ENCODE measurements around the gene TRPM2. TPM values are rescaled to one million over a fixed set of nuclear protein-coding genes. Genes with fewer than 3 reads are reported as not detected.

TRPM2 gene
- polyA plus RNA-seq, 4 donors = 0.55 to 1.5 (median 0.77) TPM

- no peak for DNase-seq (ENCODE audit: low read depth in 4 of 4, low spot score in 3 of 4)
Measured at GRCh38 chr21:44455524-44456213, 102.2 kb downstream of the TRPM2 start.

DNA sequence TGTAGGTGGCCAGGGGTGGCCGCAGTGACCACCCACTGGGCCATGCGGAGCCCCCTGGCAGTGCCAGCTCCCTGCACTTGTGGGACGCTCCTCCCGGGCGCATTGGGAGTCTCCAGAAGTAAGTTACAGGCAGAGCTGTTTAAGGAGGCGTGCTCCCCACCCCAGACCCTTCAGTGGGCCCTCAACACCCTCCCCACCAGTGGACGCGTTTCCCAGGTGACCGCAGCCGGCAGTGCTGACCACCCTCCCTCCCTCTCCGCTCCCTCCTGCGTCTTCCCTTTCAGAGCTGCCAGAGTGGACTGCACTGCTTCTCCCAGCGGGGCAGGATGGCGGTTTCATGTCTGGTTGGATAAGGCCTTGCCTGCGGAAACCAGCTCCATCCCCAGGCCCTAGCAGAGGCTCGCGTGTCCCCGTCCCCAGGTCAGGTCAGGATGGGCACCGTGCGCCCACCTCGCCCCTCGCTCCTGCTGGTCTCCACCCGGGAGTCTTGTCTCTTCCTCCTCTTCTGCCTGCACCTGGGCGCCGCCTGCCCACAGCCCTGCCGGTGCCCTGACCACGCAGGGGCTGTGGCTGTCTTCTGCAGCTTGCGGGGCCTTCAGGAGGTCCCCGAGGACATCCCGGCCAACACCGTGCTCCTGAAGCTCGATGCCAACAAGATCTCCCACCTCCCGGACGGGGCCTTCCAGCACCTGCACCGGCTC lies 102.9 kb downstream of the TRPM2 start:
- DNase-seq (ENCODE audit: low read depth in 4 of 4, low spot score in 3 of 4) = no peak

DNA sequence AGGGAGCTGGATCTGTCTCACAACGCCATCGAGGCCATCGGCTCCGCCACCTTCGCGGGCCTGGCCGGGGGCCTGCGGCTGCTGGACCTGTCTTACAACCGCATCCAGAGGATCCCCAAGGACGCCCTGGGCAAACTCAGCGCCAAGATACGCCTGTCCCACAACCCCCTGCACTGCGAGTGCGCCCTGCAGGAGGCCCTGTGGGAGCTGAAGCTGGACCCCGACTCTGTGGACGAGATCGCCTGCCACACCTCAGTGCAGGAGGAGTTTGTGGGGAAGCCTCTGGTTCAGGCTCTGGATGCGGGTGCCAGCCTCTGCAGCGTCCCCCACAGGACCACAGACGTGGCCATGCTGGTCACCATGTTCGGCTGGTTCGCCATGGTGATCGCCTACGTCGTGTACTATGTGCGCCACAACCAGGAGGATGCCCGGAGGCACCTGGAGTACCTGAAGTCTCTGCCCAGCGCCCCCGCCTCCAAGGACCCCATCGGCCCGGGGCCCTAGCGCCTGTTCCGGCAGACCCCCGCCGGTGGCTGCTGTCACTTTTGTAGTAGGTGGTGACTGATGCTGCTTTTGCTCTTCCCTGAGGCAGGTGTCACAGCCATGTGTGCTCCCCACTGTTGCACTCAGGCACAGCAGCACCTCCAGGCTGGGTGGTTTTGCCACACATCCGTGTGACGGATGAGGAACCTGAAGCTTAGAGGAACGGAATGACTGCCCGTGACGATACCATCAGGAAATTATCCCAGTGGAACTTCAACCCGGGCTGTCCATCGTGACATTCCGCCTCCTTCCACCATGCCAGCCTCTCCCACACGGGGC lies 103.7 kb downstream of the TRPM2 start:
- DNase-seq (ENCODE audit: low read depth in 4 of 4, low spot score in 3 of 4) = no peak

GRCh38 chr21:44458971-44459711 lies 105.7 kb downstream of the TRPM2 start:
- no peak for DNase-seq (ENCODE audit: low read depth in 4 of 4, low spot score in 3 of 4)

DNA sequence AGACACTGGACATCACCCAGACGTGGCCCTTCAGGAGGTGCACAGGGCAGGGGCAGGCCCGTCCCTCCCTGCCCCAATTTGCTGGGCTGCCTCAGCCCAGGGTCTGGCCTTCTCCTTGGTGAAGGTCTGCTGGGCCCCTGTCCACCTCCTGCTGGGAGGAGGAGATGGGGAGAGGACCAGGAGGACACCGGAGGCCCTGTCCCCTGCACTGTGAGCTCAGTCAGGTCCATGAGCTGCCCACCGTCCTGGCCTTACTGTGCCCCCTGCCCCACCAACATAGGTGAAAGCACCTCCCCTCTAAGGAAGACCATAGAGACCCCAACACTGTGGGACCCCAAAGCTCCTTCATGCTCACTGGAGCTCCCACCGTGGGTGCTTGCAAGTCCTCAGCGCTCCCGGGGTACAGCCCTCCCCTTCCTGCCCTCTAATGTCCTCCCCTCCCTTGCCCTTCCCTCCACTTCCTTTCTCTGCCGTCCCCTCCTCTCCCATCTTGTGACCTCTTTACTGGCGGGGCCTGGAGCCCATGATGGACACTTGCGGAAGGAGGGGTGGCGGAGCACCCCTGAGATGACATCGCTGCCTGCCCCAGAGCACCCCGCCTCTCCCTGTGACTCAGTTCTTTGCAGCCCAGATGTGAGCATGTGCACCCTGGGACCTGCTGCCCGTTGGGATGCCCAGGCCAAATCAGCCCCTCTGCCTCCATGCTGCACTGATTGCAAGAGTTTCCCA lies 106.5 kb downstream of the TRPM2 start:
- no peak for DNase-seq (ENCODE audit: low read depth in 4 of 4, low spot score in 3 of 4)

GRCh38 chr21:44460441-44460755 lies 107.0 kb downstream of the TRPM2 start:
- DNase-seq (ENCODE audit: low read depth in 4 of 4, low spot score in 3 of 4) = no peak

DNA sequence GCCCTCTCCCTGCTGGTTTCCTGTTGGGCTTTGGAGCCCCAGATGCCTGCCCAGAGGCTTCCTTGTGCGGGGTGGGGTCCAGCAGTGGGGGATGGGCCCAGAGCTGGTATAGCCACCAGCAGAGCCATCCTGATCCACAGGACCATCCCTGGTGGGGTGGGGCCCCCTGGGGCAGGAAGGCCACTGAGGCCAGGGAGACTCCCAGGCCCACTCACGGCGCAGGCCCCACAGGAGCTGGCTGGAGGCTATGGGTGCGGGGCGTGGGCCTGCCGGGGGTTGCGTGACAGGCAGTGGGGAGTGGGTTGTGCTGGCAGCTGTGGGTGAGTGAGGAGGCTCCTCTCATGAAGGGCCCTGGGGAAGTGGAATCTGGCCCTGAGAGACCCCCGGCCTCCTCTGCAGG lies 107.6 kb downstream of the TRPM2 start:
- no peak for DNase-seq (ENCODE audit: low read depth in 4 of 4, low spot score in 3 of 4)

DNA sequence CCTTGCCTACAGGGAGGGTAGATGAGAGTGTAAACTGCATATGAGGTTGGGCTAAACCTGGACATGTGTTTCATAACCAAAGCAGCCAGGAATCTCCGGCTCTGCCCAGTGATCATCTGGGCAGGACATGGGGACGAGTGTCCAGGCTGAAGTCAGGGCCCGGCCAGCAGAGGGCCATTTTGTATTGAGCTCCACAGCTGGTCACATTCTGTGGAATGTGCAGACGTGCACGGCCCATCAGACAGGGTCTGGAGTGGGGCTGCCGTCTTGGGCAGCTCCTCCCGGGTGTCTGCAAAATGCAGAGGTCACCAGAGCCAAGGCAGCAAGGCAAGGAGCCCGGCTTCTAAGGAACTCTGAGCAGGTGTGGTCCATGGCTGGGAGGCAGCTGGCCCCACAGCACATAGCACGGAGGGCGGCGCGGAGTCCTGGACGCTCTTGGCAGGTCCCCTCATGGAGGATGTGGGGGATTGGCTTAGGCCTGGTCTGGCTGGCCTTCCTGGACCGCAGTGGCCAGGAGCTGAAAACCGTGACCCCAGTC lies 108.1 kb downstream of the TRPM2 start:
- no peak for DNase-seq (ENCODE audit: low read depth in 4 of 4, low spot score in 3 of 4)

DNA sequence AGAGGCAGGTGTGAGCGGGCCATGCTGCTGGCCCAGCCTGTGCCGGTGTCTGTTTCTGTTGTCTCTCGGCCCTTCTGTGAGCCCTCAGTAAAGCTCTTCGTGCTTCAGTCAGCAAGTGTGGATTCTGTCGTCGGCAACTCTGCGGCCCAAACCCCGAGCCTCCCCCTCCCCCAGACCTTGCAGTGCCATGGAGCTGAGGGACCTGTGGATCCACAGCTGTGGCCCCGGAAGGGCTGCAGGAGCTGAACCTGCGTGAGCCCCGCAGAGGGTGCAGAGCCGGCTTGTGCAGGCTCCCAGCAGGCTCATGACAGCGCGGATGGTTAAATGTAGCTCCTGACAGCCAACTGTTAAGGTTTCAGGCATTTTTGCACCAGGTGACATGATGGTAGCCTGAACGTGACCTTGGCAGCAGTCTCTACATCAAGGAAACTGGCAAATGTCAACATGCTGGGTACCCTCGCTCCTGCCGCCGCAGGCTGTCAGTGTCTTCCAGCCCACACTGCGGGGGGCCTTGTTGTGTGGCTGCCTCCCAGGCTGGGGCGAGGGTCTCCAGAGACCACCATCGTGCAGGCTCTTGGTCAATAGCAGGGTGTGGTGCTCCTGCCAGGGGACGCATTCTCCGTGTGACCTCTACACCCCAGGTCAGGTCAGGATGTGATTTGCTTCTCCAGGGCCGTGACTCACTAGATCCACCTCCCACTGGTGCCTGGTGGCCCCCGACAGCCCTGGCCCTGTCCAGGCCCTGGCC lies 108.8 kb downstream of the TRPM2 start:
- no peak for DNase-seq (ENCODE audit: low read depth in 4 of 4, low spot score in 3 of 4)

- no peak for DNase-seq (ENCODE audit: low read depth in 4 of 4, low spot score in 3 of 4)
Measured at GRCh38 chr21:44462834-44463200, 109.4 kb downstream of the TRPM2 start.

DNA sequence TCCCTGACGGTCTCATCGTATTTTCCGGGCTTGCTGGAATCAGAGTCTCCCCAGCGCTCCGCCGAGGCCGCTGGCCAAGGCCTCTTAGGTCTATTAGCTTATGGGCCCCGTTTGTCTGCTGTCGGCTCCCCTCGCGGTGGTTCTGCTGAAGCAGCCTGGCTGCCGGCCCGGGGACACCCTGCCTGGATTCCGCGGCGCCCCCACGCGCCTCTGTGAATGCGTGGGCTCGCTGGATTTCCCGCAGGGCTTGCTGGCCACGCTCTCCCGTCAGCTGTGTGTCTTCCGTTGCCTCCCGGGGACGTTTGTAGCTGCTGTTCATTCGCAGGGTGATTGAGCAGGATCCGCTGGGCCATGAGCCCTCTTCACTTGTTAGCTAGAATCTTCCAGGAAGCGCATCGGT lies 110.3 kb downstream of the TRPM2 start:
- no peak for DNase-seq (ENCODE audit: low read depth in 4 of 4, low spot score in 3 of 4)

GRCh38 chr21:44464351-44464750 lies 110.9 kb downstream of the TRPM2 start:
- no peak for DNase-seq (ENCODE audit: low read depth in 4 of 4, low spot score in 3 of 4)

- no peak for DNase-seq (ENCODE audit: low read depth in 4 of 4, low spot score in 3 of 4)
Measured at GRCh38 chr21:44466351-44466954, 113.0 kb downstream of the TRPM2 start.

DNA sequence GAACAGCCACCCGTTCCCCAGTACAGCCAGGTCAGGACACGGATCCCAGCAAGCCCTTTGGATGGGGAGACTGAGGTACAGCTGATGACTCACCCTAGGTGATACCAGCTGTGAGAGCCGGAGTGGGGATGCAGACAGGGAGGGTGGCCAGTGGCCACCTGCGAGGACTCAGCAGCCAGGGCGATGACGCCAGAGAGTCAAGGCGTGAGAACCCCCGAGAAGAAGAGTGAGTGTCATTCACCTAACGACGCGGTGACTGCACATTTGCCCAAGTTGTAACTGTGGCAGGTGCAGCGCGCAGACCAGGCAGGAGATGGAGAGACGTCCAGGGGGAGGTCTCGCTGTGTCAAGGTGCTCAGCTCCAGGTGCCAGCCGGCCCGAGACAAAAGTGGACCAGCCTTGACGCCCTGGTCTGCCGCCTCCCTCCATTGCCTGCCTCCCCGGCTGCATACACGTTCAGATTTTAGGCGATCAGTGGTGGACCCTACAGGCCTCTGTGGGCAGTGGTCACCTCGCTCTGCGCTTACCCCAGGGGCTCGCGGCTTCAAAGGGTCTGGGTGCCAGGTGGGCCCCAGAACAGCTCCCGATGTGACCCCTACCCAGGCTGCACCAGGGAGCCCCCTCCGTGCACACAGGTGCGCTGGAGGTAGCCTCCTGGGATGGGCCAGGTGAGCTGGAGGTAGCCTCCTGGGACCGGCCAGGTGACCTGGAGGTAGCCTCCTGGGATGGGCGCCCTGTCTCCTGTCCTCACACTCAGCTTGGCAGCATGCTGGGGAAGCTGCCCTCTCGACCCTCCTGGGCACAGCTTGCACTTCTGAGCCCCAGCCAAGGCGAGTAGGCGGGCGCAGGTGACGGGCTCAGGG lies 113.8 kb downstream of the TRPM2 start:
- DNase-seq (ENCODE audit: low read depth in 4 of 4, low spot score in 3 of 4) = no peak

DNA sequence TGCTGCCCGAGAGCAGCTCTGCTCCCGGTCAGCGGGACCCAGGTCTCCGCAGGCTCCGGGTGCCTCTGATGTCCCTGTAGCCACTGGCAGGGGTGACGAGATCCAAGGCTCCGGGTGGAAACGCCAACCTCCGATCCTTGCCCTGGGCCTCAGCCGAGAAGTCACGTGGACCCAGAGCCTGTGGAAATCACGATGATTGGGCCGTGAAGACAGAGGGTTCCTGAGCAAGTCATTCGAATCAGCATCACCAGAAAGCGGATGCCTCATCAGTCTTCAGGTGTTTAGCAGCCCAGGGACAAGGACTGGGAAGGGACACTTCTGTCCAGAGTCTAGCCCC lies 114.4 kb downstream of the TRPM2 start:
- no peak for DNase-seq (ENCODE audit: low read depth in 4 of 4, low spot score in 3 of 4)

GRCh38 chr21:44471341-44471740 lies 117.9 kb downstream of the TRPM2 start:
- no peak for DNase-seq (ENCODE audit: low read depth in 4 of 4, low spot score in 3 of 4)

GRCh38 chr21:44471996-44472395 lies 118.6 kb downstream of the TRPM2 start:
- DNase-seq (ENCODE audit: low read depth in 4 of 4, low spot score in 3 of 4) = no peak

GRCh38 chr21:44473915-44474555 lies 120.6 kb downstream of the TRPM2 start:
- no peak for DNase-seq (ENCODE audit: low read depth in 4 of 4, low spot score in 3 of 4)
